SK-MEL-5 (cell line): ENCODE results near the gene TMUB2. TPM values are rescaled to one million over a fixed set of nuclear protein-coding genes. Genes with fewer than 3 reads are reported as not detected.

Experiments
- DNase-seq: peaks from one replicate; pipeline ENCODE4 v3.0.0-alpha.2; 2016; ENCODE audit warnings: low read depth, low spot score
- in situ Hi-C: cut with HindIII; loops from 2 replicates; pipeline ENCODE4 v1.10.0; 2016; ENCODE audit warnings: low sequenced_read_pairs, high pct_unique_total_duplicates, low pct_unique_long_range_greater_than_20kb
- total RNA-seq: library from RNA; depleted of rRNA; stranded (reverse); fragments of >200 nt; shearing (Covaris generic); gene quantifications from 2 replicates; pipeline ENCODE4 v1.2.3, GENCODE V29; 2014

TMUB2 gene
- total RNA-seq, 1 experiment from 2014 or later = 27.0 TPM

GRCh38 chr17:44171931-44172455 is 14.8 kb upstream of the TMUB2 start:
- in situ Hi-C loops = no loop called here

GRCh38 chr17:44174427-44174826 is 12.3 kb upstream of the TMUB2 start:
- in situ Hi-C loops = no loop called here
- DNase-seq = no peak

More at GRCh38 chr17:44171931-44172455, 14.8 kb upstream of the TMUB2 start:
- DNase-seq = no peak

- no peak for DNase-seq
- in situ Hi-C loops = no loop called here
Observed at GRCh38 chr17:44176257-44176656, 10.5 kb upstream of the TMUB2 start.

- no peak for DNase-seq
- in situ Hi-C loops = no loop called here
Observed at GRCh38 chr17:44176671-44177501, 9.9 kb upstream of the TMUB2 start.

GRCh38 chr17:44177640-44178039 is 9.1 kb upstream of the TMUB2 start:
- no peak for DNase-seq
- in situ Hi-C loops = no loop called here

GRCh38 chr17:44178133-44178532 is 8.6 kb upstream of the TMUB2 start:
- in situ Hi-C loops = no loop called here
- DNase-seq = no peak

GRCh38 chr17:44183024-44183423 is 3.7 kb upstream of the TMUB2 start:
- in situ Hi-C loops = no loop called here
- no peak for DNase-seq

GRCh38 chr17:44184212-44184810 is 2.5 kb upstream of the TMUB2 start:
- in situ Hi-C loops = no loop called here

GRCh38 chr17:44187131-44187899 is 543 bp downstream of the TMUB2 start:
- in situ Hi-C loops = no loop called here
- DNase-seq = no peak

More at GRCh38 chr17:44184212-44184810, 2.5 kb upstream of the TMUB2 start:
- DNase-seq = no peak

GRCh38 chr17:44188576-44189403 is 2.0 kb downstream of the TMUB2 start:
- in situ Hi-C loops = no loop called here
- DNase-seq = no peak

GRCh38 chr17:44190481-44190880 is 3.7 kb downstream of the TMUB2 start:
- no peak for DNase-seq
- in situ Hi-C loops = no loop called here

- in situ Hi-C loops = no loop called here
Observed at GRCh38 chr17:44191369-44191768, 4.6 kb downstream of the TMUB2 start.

GRCh38 chr17:44191941-44192496 is 5.2 kb downstream of the TMUB2 start:
- no peak for DNase-seq
- in situ Hi-C loops = no loop called here

More at GRCh38 chr17:44191369-44191768, 4.6 kb downstream of the TMUB2 start:
- DNase-seq = no peak

GRCh38 chr17:44192750-44193149 is 6.0 kb downstream of the TMUB2 start:
- no peak for DNase-seq
- in situ Hi-C loops = no loop called here

- in situ Hi-C loops = no loop called here
Observed at GRCh38 chr17:44193326-44194084, 6.7 kb downstream of the TMUB2 start.

GRCh38 chr17:44197107-44197506 is 10.3 kb downstream of the TMUB2 start:
- DNase-seq = no peak
- in situ Hi-C loops = no loop called here

More at GRCh38 chr17:44193326-44194084, 6.7 kb downstream of the TMUB2 start:
- no peak for DNase-seq
